Uterus (tissue), 2 donors: Measurements from ENCODE around the gene UBL3.

ENCODE experiments used
- POLR2A ChIP-seq, 2 donors: fragments of 450-650 bp; IDR thresholded peaks; one replicate each; pipeline ENCODE4 v1.6.1; 2016; ENCODE audit warnings: antibody characterized with exemption in 2 of 2, mild to moderate bottlenecking in 1 of 2, moderate library complexity in 1 of 2
- TF ChIP-seq, protein P1 (sequence below), 4 experiments: fragments of 200-600 bp in 2 of 4; fragments of 450-650 bp in 2 of 4; sonication (generic) in 2 of 4; IDR thresholded peaks; one replicate each; pipeline ENCODE4 v1.5.1; 2016 to 2019; ENCODE audit warnings: antibody characterized with exemption in 4 of 4, mild to moderate bottlenecking in 2 of 4, moderate library complexity in 1 of 4

- TF ChIP-seq, protein P1, sequence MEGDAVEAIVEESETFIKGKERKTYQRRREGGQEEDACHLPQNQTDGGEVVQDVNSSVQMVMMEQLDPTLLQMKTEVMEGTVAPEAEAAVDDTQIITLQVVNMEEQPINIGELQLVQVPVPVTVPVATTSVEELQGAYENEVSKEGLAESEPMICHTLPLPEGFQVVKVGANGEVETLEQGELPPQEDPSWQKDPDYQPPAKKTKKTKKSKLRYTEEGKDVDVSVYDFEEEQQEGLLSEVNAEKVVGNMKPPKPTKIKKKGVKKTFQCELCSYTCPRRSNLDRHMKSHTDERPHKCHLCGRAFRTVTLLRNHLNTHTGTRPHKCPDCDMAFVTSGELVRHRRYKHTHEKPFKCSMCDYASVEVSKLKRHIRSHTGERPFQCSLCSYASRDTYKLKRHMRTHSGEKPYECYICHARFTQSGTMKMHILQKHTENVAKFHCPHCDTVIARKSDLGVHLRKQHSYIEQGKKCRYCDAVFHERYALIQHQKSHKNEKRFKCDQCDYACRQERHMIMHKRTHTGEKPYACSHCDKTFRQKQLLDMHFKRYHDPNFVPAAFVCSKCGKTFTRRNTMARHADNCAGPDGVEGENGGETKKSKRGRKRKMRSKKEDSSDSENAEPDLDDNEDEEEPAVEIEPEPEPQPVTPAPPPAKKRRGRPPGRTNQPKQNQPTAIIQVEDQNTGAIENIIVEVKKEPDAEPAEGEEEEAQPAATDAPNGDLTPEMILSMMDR (IDR thresholded peaks at IDR 0.05): no peak
- no peak for TF ChIP-seq POLR2A (IDR thresholded peaks at IDR 0.05)
These were observed 8.2 kb upstream of the UBL3 start for GRCh38 chr13:29858667-29859066.
